Left ventricle myocardium inferior (tissue), 1 donor: ENCODE measurements around the gene CYP2W1. TPM values are rescaled to one million over a fixed set of nuclear protein-coding genes. Genes with fewer than 3 reads are reported as not detected.

ENCODE experiments used
- DNase-seq: peaks from one replicate; pipeline ENCODE4 v3.0.0-alpha.2; 2020
- H3K27ac ChIP-seq: fragments of 200-600 bp; replicated peaks from 2 replicates; pipeline ENCODE4 v1.8.0; 2021
- H3K27me3 ChIP-seq: fragments of 200-600 bp; 2 replicates; pipeline ENCODE4 v1.8.0; 2021; ENCODE audit warnings: low read depth
- H3K36me3 ChIP-seq: fragments of 200-600 bp; 2 replicates; pipeline ENCODE4 v1.8.0; 2021
- H3K4me1 ChIP-seq: fragments of 200-600 bp; 2 replicates; pipeline ENCODE4 v1.8.0; 2021
- H3K4me3 ChIP-seq: fragments of 200-600 bp; 2 replicates; pipeline ENCODE4 v1.8.0; 2021; ENCODE audit warnings: mild to moderate bottlenecking, moderate library complexity
- H3K9me3 ChIP-seq: fragments of 200-600 bp; replicated peaks from 2 replicates; pipeline ENCODE4 v1.8.0; 2021
- intact Hi-C: fragments of 100-400 bp; cut with micrococcal nuclease; formaldehyde crosslinking; loops from one replicate; pipeline ENCODE4 v1.11.0; 2022
- total RNA-seq: library from RNA; stranded (reverse); fragmentation: NEBNext Ultra II Directional; extraction: Animal tissue kit (Norgen Biotek cat#: 25700); gene quantifications from one replicate; pipeline ENCODE4 v1.2.1, GENCODE V29; 2021
- TF ChIP-seq, protein P1 (sequence below): fragments of 200-600 bp; IDR thresholded peaks from 2 replicates; pipeline ENCODE4 v1.8.0; 2021; ENCODE audit warnings: antibody characterized with exemption, mild to moderate bottlenecking, borderline replicate concordance
- donor health status: DM: no; HTN: yes; CAD: no; lungs with severe emphysema.

Gene CYP2W1
- total RNA-seq, 1 donor from 2014 or later, result not detected

DNA sequence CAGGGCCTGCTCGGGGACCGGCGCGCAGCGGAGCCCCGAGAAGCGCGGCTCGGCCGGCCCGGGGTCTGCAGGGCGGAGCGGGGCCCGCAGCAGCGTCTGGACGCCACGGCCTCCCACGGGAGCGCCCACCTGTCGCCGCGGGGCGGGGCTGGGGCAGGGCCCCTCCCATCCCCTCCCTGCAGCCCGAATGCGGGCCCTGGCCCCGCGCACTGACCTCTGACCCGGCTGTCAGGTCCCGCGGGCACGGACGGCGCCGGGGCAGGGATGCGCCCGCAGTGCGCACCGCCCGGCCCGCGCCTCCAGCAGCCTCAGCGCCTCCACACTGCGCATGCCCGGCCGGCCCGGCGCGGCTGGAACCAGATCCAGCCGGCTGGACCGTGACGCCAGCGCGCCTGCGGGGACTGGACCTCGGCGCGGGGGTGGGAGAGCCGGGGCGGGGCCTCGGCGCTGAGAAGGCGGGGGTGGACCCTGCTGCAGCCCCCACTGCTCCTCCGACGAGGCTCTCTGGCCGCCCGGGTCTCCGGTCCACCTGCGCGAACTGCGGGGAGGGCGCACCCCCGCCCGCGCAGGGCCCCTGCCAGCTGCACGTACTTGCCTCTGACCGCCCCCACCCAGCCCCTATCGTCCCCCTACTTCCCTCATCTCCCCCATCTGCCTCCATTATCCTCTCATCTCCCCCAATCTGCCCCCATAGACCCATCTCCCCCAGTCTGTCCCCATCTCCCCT lies 45.2 kb downstream of the CYP2W1 start:
- peak overlapping the region; percentile 94 for H3K4me3 ChIP-seq
- peak; percentile 92 for DNase-seq
- TF ChIP-seq, protein P1, sequence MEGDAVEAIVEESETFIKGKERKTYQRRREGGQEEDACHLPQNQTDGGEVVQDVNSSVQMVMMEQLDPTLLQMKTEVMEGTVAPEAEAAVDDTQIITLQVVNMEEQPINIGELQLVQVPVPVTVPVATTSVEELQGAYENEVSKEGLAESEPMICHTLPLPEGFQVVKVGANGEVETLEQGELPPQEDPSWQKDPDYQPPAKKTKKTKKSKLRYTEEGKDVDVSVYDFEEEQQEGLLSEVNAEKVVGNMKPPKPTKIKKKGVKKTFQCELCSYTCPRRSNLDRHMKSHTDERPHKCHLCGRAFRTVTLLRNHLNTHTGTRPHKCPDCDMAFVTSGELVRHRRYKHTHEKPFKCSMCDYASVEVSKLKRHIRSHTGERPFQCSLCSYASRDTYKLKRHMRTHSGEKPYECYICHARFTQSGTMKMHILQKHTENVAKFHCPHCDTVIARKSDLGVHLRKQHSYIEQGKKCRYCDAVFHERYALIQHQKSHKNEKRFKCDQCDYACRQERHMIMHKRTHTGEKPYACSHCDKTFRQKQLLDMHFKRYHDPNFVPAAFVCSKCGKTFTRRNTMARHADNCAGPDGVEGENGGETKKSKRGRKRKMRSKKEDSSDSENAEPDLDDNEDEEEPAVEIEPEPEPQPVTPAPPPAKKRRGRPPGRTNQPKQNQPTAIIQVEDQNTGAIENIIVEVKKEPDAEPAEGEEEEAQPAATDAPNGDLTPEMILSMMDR, result no peak
- peaks cover 9% of the 10 kb centered on the region for H3K36me3 ChIP-seq
- H3K27me3 ChIP-seq, result no peaks in the 10 kb centered on the region
- intact Hi-C loops, result no loop called here
- no peaks in the 10 kb centered on the region for H3K9me3 ChIP-seq
- H3K27ac ChIP-seq, result peak overlapping the region; percentile 94
- H3K4me1 ChIP-seq, result peaks cover 42% of the 10 kb centered on the region

DNA sequence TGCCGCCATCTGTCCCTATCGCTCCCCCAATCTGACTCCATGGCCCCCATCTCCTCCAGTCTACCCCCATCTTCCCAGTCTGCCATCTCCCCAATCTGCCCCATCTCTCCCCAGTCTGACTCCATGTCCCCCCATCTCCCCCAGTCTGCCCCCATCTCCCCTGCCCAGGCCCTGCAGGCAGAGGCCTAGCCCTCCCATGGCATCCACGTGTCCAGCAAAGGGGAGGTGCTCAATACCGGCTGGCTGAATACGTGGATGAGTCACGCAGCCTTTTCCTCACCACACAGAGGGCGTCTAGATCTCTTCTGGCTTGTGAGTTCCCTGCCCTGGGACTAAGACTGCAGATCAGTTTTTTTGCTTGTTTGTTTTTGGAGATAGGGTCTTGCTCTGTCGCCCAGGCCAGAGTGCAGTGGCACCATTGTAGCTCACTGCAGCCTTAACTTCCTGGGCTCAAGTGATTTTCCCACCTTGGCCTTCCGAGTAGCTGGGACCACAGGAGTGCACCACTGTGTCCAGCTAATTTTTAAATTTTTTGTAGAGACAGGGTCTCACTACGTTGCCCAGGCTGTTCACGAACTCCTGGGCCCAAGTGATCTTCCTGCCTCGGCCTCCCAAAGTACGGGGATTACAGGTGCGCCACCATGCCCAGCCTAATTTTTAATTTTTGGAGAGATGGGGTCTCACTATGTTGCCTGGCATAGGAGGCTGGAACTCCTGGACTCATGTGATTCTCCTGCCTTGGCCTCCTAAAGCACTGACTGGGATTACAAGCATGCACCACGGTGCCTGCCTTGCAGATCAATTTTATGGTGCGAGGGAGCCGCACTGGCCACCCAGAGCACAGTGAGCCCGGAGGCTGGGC lies 46.0 kb downstream of the CYP2W1 start:
- TF ChIP-seq, protein P1, result no peak
- Histone ChIP-seq H3K4me3 (peak overlapping the region; percentile 94), H3K4me1 (peaks cover 42% of the 10 kb centered on the region), H3K27me3 (no peaks in the 10 kb centered on the region), H3K9me3 (no peaks in the 10 kb centered on the region), H3K36me3 (peaks cover 9% of the 10 kb centered on the region), H3K27ac (peak overlapping the region; percentile 94)
- peak; percentile 81 for DNase-seq
- intact Hi-C loops, result no loop called here

DNA sequence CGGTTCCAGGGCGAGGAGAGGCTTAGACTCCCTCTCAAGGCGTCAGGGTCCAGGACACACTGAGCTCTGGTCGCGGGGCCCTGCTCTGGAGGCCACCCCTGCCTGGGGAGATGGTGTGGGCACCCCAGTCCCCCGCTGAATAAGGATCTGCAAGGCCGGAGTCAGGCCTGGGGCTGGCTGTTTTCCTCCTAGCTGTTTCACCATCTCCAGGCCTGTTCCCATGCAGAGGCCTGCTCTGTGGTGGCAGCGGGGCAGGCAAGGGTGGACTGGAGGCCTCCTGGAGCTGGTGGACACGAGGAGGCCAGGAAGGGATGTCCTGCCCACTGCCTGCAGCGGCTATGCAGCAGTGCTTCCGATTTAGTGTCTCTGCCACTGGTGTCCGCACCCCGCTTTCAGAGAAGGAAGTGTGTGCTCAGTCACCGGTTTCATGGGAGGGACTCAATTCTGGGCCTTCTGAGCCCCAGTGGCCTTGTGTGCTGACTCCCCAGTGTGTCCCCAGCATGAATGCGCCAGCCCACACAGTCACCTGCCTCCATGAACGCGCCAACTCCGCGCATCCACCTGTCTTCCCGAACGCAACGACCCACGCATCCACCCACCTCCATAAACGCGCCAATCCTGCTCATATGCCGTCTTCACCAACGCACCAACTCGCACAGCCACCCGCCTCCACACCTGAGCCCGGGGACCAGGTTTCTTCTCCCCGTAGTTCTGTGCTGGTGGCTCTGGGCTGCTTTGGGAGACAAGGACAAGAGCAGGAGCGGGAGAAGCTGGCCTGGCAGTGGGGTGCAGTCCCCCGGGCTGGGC lies 46.9 kb downstream of the CYP2W1 start:
- Histone ChIP-seq H3K27me3 (no peaks in the 10 kb centered on the region), H3K36me3 (peaks cover 9% of the 10 kb centered on the region), H3K27ac (peak overlapping the region; percentile 94), H3K4me3 (no peak overlapping the region), H3K9me3 (no peaks in the 10 kb centered on the region), H3K4me1 (peaks cover 38% of the 10 kb centered on the region)
- no peak for DNase-seq
- intact Hi-C loops, result no loop called here
- TF ChIP-seq, protein P1, result no peak

DNA sequence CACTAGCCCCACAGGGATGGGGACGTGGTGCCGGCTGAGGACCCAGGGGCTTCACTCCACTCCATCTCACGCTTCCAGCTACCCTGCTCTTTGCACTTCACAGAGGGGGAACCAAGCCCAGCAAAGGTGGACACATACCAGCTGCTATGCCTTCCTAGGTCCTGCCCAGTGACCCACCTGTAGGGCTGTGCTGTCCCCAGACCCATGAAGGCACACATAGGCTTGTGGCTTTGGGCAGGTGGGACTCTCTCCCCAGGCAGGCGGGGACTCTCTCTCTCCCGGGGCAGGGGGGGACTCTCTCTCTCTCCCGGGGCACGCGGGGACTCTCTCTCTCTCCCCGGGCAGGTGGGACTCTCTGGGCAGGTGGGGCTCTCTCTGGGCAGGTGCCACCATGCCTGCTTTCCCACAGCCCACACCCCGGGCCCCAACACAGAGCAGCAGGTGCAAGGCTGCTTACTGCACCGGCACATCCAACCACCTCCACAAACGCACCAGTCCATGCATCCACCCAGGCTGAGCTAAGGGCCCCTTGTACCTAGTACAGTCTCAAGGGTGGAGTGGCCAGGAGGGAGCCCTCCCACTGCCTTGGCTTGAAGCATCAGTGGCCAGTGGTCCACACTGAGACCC lies 47.6 kb downstream of the CYP2W1 start:
- Histone ChIP-seq H3K36me3 (peaks cover 9% of the 10 kb centered on the region), H3K27ac (no peak overlapping the region), H3K27me3 (no peaks in the 10 kb centered on the region), H3K4me3 (no peak overlapping the region), H3K9me3 (no peaks in the 10 kb centered on the region), H3K4me1 (peaks cover 38% of the 10 kb centered on the region)
- DNase-seq, result no peak
- TF ChIP-seq, protein P1, result no peak
- intact Hi-C loops, result no loop called here
